SU-DHL-6 (cell line): ENCODE data around the gene KIFC3.

Experiments
- CTCF ChIP-seq: fragments of 200-600 bp; sonication (generic); IDR thresholded peaks from one replicate; pipeline ENCODE4 v1.5.1; 2017; ENCODE audit warnings: antibody characterized with exemption, mild to moderate bottlenecking, low read length, moderate library complexity; ENCODE audit not compliant: insufficient read depth, poor library complexity, severe bottlenecking
- EZH2phosphoT487 ChIP-seq: fragments of 200-600 bp; sonication (generic), shearing (Covaris generic); conservative IDR thresholded peaks from 2 replicates; pipeline ENCODE4 v1.6.1; 2018; ENCODE audit warnings: mild to moderate bottlenecking, antibody characterized with exemption, low read length, moderate library complexity, mixed read lengths

DNA sequence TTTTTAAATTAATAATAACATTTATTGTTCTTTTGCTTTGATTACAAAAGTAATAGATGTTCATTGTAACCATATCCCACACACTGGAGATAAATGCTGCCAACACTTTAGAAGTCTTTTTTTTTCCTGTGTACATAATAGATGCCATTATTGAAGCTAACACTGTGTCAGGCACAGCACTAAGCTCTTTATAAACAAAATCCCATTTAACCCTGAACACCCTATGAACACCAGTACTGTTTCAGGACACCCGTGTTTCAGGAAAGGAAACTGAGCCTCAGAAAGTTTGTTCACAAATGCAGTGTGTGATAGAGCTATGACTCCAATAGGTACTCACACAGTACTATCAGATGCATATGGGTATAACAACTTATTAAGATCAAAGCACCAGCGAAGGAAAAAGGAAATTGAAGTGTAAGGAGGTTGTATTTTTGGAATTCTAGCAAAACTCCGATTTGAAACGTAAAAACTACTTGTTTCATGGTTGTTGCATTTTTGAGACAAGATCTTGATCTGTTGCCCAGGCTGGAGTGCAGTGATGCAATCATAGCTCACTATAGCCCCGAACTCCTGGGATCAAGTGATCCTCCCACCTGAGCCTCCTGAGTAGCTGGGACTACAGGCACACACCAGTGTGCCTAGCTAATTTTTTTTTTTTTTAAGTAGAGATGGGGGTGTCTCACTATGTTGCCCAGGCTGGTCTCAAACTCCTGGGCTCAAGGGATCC, 2.0 kb upstream of the KIFC3 start:
- TF ChIP-seq CTCF (no peak), EZH2phosphoT487 (no peak)
